ENCODE data around the gene CDH4.

DNA sequence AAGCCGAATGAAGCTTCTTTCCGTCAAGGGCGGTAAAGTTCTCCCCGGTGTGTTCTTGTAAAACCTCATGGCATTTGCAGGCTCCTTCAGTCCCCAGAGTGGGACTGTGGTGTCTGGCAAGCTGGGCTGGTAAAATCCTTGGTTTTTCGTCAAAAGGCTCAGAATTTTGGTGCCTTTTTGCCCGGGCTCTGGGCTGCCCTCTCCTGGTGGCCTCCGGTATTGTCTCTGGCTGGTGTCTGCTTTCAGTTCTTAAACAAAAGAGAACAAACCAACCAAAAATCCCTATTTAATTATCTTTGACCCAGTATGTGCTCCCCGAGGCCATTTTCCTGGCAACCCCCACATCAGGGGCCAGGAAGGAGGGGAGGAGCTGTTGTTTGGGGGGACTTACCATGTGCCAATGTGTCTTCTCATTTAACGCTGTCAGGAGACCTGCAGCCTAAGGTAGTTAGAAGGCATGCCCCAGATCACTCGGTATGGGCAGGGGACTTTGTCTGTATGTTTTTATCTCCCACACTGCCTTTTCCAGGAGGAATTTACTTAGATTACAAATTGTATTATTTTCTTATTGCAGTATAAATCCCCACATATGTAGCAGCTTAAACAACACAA is 11.1 kb downstream of the CDH4 start:
- TF ChIP-seq, protein P1, sequence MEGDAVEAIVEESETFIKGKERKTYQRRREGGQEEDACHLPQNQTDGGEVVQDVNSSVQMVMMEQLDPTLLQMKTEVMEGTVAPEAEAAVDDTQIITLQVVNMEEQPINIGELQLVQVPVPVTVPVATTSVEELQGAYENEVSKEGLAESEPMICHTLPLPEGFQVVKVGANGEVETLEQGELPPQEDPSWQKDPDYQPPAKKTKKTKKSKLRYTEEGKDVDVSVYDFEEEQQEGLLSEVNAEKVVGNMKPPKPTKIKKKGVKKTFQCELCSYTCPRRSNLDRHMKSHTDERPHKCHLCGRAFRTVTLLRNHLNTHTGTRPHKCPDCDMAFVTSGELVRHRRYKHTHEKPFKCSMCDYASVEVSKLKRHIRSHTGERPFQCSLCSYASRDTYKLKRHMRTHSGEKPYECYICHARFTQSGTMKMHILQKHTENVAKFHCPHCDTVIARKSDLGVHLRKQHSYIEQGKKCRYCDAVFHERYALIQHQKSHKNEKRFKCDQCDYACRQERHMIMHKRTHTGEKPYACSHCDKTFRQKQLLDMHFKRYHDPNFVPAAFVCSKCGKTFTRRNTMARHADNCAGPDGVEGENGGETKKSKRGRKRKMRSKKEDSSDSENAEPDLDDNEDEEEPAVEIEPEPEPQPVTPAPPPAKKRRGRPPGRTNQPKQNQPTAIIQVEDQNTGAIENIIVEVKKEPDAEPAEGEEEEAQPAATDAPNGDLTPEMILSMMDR (conservative IDR thresholded peaks at IDR 0.05), result peak; percentile 96
- no peak for TF ChIP-seq ZFX (IDR thresholded peaks at IDR 0.05)

Data from C4-2B (cell line).